GM23338 (cell line): ENCODE data around the gene MAMDC2. TPM values are rescaled to one million over a fixed set of nuclear protein-coding genes. Genes with fewer than 3 reads are reported as not detected.

Source experiments
- ATAC-seq: fragments of 200-7000 bp; cut with Tn5 transposase; 3 replicates; pipeline ENCODE4 v1.9.1; 2020
- DNase-seq: peaks from one replicate; pipeline ENCODE4 v3.0.0-alpha.2; 2015; ENCODE audit warnings: low spot score
- H2AFZ ChIP-seq: fragments of 200-600 bp; sonication (generic); 2 replicates; pipeline ENCODE4 v1.8.0; 2016; ENCODE audit warnings: antibody characterized with exemption, mild to moderate bottlenecking, moderate library complexity
- H3F3A ChIP-seq: fragments of 200-600 bp; sonication (generic); replicated peaks from 2 replicates; pipeline ENCODE4 v1.8.0; 2017; ENCODE audit warnings: antibody characterized with exemption, mixed run types, low read depth
- H3K27ac ChIP-seq: fragments of 200-600 bp; sonication (generic); 2 replicates; pipeline ENCODE4 v1.6.1; 2016; ENCODE audit warnings: low read depth
- H3K27me3 ChIP-seq: fragments of 200-600 bp; sonication (generic); 2 replicates; pipeline ENCODE4 v1.8.0; 2016; ENCODE audit warnings: mild to moderate bottlenecking, mixed run types, moderate library complexity; ENCODE audit not compliant: insufficient read depth
- H3K36me3 ChIP-seq: fragments of 200-600 bp; sonication (generic); 2 replicates; pipeline ENCODE4 v1.8.0; 2016; ENCODE audit warnings: mild to moderate bottlenecking; ENCODE audit not compliant: insufficient read depth
- H3K4me1 ChIP-seq: fragments of 200-600 bp; sonication (generic); 2 replicates; pipeline ENCODE4 v1.8.0; 2016; ENCODE audit warnings: mild to moderate bottlenecking, moderate library complexity; ENCODE audit not compliant: insufficient read depth
- H3K4me2 ChIP-seq: fragments of 200-600 bp; sonication (generic); 2 replicates; pipeline ENCODE4 v1.7.1; 2017; ENCODE audit warnings: mixed run types
- H3K4me3 ChIP-seq: fragments of 200-600 bp; sonication (generic); 2 replicates; pipeline ENCODE4 v1.6.1; 2016; ENCODE audit warnings: mixed run types
- H3K79me2 ChIP-seq: fragments of 200-600 bp; sonication (generic); replicated peaks from 2 replicates; pipeline ENCODE4 v1.8.0; 2017; ENCODE audit warnings: mild to moderate bottlenecking; ENCODE audit not compliant: insufficient read depth
- H3K9me2 ChIP-seq: fragments of 200-600 bp; sonication (generic); 2 replicates; pipeline ENCODE4 v1.8.0; 2017; ENCODE audit not compliant: insufficient read depth
- H4K20me1 ChIP-seq: fragments of 200-600 bp; sonication (generic); replicated peaks from 2 replicates; pipeline ENCODE4 v1.8.0; 2017; ENCODE audit warnings: mild to moderate bottlenecking; ENCODE audit not compliant: insufficient read depth
- H3K27ac Mint-ChIP-seq: 2 replicates; pipeline ENCODE4 v1.8.0; 2020; ENCODE audit warnings: inconsistent platforms, mild to moderate bottlenecking, moderate library complexity, mixed read lengths
- H3K27me3 Mint-ChIP-seq: 3 replicates; pipeline ENCODE4 v1.8.0; 2022; ENCODE audit warnings: low read depth, mild to moderate bottlenecking, moderate library complexity, mixed read lengths, inconsistent platforms; ENCODE audit not compliant: insufficient read depth, poor library complexity
- H3K36me3 Mint-ChIP-seq: 3 replicates; pipeline ENCODE4 v1.8.0; 2021; ENCODE audit warnings: low read depth, mild to moderate bottlenecking, inconsistent platforms, moderate library complexity, mixed read lengths
- H3K4me1 Mint-ChIP-seq: 3 replicates; pipeline ENCODE4 v1.8.0; 2020; ENCODE audit warnings: mild to moderate bottlenecking, inconsistent platforms, mixed read lengths
- H3K4me3 Mint-ChIP-seq: 3 replicates; pipeline ENCODE4 v1.8.0; 2021; ENCODE audit warnings: moderate library complexity, mild to moderate bottlenecking, inconsistent platforms, mixed read lengths
- H3K9me3 Mint-ChIP-seq: 3 replicates; pipeline ENCODE4 v1.8.0; 2020; ENCODE audit warnings: moderate library complexity, mild to moderate bottlenecking, inconsistent platforms, mixed read lengths
- EZH2 ChIP-seq: fragments of 200-600 bp; sonication (generic); IDR thresholded peaks from one replicate; pipeline ENCODE4 v1.8.0; 2017; ENCODE audit warnings: antibody characterized with exemption, mild to moderate bottlenecking, low read depth; ENCODE audit not compliant: unreplicated experiment
- EZH2phosphoT487 ChIP-seq: fragments of 200-600 bp; sonication (generic); IDR thresholded peaks from one replicate; pipeline ENCODE4 v1.8.1; 2018; ENCODE audit warnings: antibody characterized with exemption; ENCODE audit not compliant: unreplicated experiment
- JUNB ChIP-seq: IDR thresholded peaks from one replicate; pipeline ENCODE4 v1.6.1; 2016; ENCODE audit warnings: antibody characterized with exemption; ENCODE audit not compliant: unreplicated experiment
- NANOG ChIP-seq: IDR thresholded peaks from 2 replicates; pipeline ENCODE4 v1.6.1; 2016; ENCODE audit warnings: antibody characterized with exemption, borderline replicate concordance
- POLR2AphosphoS5 ChIP-seq: IDR thresholded peaks from 2 replicates; pipeline ENCODE4 v1.6.1; 2016; ENCODE audit warnings: antibody characterized with exemption, low read depth
- STAT1 ChIP-seq: IDR thresholded peaks from one replicate; pipeline ENCODE4 v1.6.1; 2016; ENCODE audit warnings: antibody characterized with exemption; ENCODE audit not compliant: unreplicated experiment
- ZNF114 ChIP-seq: fragments of 250-450 bp; sonication (Bioruptor Pico); IDR thresholded peaks from 2 replicates; pipeline ENCODE4 v1.5.0; 2020; ENCODE audit warnings: mild to moderate bottlenecking, moderate library complexity
- ZNF331 ChIP-seq: fragments of 250-450 bp; sonication (Bioruptor Pico); IDR thresholded peaks from 2 replicates; pipeline ENCODE4 v1.5.0; 2020; ENCODE audit warnings: low read depth, mild to moderate bottlenecking, moderate library complexity
- polyA plus RNA-seq: library from polyadenylated mRNA; unstranded; fragments of >200 nt; fragmentation: Nextera tagmentation; extraction: Ambion mirVana; gene quantifications from 2 replicates; pipeline ENCODE4 v1.2.1, GENCODE V29; 2016
- total RNA-seq: library from RNA; depleted of rRNA; stranded (reverse); fragments of >200 nt; shearing (Covaris generic); gene quantifications from 2 replicates; pipeline ENCODE4 v1.2.3, GENCODE V29; 2014
- TF ChIP-seq, protein P1 (sequence below): fragments of 250-450 bp; sonication (Bioruptor Pico); IDR thresholded peaks from 2 replicates; pipeline ENCODE4 v1.5.0; 2020; ENCODE audit warnings: mild to moderate bottlenecking, moderate library complexity
- TF ChIP-seq, protein P2 (sequence below): IDR thresholded peaks from 2 replicates; pipeline ENCODE4 v1.6.1; 2016; ENCODE audit warnings: antibody characterized with exemption
- TF ChIP-seq, protein P3 (sequence below), 2 experiments: fragments of 200-600 bp in 1 of 2; sonication (generic) in 1 of 2; conservative IDR thresholded peaks; 2 replicates each; pipeline versions ENCODE4 v1.5.1 to v1.6.1; 2016 to 2017; ENCODE audit warnings: antibody characterized with exemption in 2 of 2, low read depth in 2 of 2, mild to moderate bottlenecking in 2 of 2, moderate library complexity in 1 of 2

The MAMDC2 gene
- total and polyA plus RNA-seq, 2 experiments from 2014 or later, result 7.7 to 19.6 TPM

DNA sequence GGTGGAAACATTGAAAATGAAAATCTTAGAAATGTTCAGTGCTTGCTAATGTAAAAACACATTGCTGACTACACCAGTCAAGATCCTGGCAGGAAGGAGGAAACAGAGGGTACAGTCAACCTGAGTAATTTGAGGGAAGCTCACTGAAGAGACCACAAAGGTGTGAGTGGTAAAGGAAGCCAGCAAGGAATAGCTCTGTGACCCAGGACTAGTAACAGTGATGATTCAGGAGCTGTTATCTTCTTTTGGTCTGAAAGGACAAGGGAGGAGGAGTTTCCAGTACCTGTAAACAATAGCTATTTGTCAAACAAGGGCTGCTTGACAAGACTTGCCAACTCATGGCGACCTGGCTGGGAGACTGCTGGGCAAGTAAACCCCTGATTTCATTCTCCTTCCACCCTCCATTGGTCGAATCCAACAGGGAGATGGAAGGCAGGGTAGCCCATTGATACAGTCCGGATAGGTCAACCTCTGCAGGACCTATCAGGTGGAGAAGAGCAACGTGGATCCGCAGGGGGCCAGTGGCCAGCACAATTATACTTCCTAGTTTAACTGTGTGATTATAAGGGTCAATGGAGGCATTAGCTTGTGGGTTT is 68.1 kb downstream of the MAMDC2 start:
- Histone ChIP-seq H3K27me3 (no peaks in the 10 kb centered on the region), H3K36me3 (no peaks in the 10 kb centered on the region), H3K4me3 (no peak overlapping the region), H3K27ac (no peak overlapping the region), H4K20me1 (no peaks in the 10 kb centered on the region), H3F3A (no peaks in the 10 kb centered on the region), H3K79me2 (no peaks in the 10 kb centered on the region), H3K4me1 (peaks cover 30% of the 10 kb centered on the region), H3K9me2 (no peaks in the 10 kb centered on the region), H3K4me2 (no peak overlapping the region), H2AFZ (no peak overlapping the region)
- H3K36me3 Mint-ChIP-seq, result peaks cover 10% of the 10 kb centered on the region; the same call in 1 of the 3 replicates
- H3K27me3 Mint-ChIP-seq, result peaks cover 6% of the 10 kb centered on the region
- H3K27ac Mint-ChIP-seq, result no peak overlapping the region
- no peak for TF ChIP-seq ZNF114
- no peak overlapping the region for H3K4me3 Mint-ChIP-seq
- no peaks in the 10 kb centered on the region for H3K9me3 Mint-ChIP-seq
- DNase-seq (no peak), ATAC-seq (no peak)
- peaks cover 32% of the 10 kb centered on the region for H3K4me1 Mint-ChIP-seq

DNA sequence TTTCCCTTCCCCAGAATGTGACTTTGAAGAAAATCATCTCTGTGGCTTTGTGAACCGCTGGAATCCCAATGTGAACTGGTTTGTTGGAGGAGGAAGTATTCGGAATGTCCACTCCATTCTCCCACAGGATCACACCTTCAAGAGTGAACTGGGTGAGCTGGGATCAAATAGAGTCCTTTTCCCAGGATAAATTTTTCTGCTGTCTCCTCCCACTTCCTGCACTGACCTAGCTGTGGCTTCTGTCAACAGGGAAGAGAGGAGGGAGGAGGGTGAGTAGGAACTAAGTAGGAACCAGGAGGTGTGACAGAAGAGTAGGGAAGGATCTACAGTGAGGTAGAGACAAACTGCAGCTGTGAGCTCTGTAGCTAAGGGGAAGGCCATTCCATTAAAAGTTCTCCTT is 69.3 kb downstream of the MAMDC2 start:
- Histone ChIP-seq H2AFZ (no peak overlapping the region), H4K20me1 (no peaks in the 10 kb centered on the region), H3K4me3 (no peak overlapping the region), H3K27me3 (no peaks in the 10 kb centered on the region), H3K9me2 (no peaks in the 10 kb centered on the region), H3K79me2 (no peaks in the 10 kb centered on the region), H3K4me1 (peaks cover 30% of the 10 kb centered on the region), H3F3A (no peaks in the 10 kb centered on the region), H3K27ac (no peak overlapping the region), H3K4me2 (no peak overlapping the region), H3K36me3 (no peaks in the 10 kb centered on the region; the same call in 1 of the 2 replicates)
- no peak overlapping the region for H3K4me3 Mint-ChIP-seq
- peaks cover 16% of the 10 kb centered on the region; the same call in 2 of the 3 replicates for H3K36me3 Mint-ChIP-seq
- no peaks in the 10 kb centered on the region for H3K9me3 Mint-ChIP-seq
- no peak for ATAC-seq
- TF ChIP-seq NANOG (no peak), POLR2AphosphoS5 (no peak), ZNF331 (CRISPR knock-in tag) (no peak), ZNF114 (no peak), JUNB (no peak), EZH2 (no peak), EZH2phosphoT487 (no peak), STAT1 (no peak)
- TF ChIP-seq, protein P1, sequence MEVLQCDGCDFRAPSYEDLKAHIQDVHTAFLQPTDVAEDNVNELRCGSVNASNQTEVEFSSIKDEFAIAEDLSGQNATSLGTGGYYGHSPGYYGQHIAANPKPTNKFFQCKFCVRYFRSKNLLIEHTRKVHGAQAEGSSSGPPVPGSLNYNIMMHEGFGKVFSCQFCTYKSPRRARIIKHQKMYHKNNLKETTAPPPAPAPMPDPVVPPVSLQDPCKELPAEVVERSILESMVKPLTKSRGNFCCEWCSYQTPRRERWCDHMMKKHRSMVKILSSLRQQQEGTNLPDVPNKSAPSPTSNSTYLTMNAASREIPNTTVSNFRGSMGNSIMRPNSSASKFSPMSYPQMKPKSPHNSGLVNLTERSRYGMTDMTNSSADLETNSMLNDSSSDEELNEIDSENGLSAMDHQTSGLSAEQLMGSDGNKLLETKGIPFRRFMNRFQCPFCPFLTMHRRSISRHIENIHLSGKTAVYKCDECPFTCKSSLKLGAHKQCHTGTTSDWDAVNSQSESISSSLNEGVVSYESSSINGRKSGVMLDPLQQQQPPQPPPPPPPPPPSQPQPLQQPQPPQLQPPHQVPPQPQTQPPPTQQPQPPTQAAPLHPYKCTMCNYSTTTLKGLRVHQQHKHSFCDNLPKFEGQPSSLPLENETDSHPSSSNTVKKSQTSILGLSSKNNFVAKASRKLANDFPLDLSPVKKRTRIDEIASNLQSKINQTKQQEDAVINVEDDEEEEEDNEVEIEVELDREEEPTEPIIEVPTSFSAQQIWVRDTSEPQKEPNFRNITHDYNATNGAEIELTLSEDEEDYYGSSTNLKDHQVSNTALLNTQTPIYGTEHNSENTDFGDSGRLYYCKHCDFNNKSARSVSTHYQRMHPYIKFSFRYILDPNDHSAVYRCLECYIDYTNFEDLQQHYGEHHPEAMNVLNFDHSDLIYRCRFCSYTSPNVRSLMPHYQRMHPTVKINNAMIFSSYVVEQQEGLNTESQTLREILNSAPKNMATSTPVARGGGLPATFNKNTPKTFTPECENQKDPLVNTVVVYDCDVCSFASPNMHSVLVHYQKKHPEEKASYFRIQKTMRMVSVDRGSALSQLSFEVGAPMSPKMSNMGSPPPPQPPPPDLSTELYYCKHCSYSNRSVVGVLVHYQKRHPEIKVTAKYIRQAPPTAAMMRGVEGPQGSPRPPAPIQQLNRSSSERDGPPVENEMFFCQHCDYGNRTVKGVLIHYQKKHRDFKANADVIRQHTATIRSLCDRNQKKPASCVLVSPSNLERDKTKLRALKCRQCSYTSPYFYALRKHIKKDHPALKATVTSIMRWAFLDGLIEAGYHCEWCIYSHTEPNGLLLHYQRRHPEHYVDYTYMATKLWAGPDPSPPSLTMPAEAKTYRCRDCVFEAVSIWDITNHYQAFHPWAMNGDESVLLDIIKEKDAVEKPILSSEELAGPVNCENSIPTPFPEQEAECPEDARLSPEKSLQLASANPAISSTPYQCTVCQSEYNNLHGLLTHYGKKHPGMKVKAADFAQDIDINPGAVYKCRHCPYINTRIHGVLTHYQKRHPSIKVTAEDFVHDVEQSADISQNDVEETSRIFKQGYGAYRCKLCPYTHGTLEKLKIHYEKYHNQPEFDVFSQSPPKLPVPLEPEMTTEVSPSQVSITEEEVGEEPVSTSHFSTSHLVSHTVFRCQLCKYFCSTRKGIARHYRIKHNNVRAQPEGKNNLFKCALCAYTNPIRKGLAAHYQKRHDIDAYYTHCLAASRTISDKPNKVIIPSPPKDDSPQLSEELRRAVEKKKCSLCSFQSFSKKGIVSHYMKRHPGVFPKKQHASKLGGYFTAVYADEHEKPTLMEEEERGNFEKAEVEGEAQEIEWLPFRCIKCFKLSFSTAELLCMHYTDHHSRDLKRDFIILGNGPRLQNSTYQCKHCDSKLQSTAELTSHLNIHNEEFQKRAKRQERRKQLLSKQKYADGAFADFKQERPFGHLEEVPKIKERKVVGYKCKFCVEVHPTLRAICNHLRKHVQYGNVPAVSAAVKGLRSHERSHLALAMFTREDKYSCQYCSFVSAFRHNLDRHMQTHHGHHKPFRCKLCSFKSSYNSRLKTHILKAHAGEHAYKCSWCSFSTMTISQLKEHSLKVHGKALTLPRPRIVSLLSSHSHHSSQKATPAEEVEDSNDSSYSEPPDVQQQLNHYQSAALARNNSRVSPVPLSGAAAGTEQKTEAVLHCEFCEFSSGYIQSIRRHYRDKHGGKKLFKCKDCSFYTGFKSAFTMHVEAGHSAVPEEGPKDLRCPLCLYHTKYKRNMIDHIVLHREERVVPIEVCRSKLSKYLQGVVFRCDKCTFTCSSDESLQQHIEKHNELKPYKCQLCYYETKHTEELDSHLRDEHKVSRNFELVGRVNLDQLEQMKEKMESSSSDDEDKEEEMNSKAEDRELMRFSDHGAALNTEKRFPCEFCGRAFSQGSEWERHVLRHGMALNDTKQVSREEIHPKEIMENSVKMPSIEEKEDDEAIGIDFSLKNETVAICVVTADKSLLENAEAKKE (CRISPR knock-in tag), result no peak
- TF ChIP-seq, protein P2, sequence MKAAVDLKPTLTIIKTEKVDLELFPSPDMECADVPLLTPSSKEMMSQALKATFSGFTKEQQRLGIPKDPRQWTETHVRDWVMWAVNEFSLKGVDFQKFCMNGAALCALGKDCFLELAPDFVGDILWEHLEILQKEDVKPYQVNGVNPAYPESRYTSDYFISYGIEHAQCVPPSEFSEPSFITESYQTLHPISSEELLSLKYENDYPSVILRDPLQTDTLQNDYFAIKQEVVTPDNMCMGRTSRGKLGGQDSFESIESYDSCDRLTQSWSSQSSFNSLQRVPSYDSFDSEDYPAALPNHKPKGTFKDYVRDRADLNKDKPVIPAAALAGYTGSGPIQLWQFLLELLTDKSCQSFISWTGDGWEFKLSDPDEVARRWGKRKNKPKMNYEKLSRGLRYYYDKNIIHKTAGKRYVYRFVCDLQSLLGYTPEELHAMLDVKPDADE, result no peak
- TF ChIP-seq, protein P3, sequence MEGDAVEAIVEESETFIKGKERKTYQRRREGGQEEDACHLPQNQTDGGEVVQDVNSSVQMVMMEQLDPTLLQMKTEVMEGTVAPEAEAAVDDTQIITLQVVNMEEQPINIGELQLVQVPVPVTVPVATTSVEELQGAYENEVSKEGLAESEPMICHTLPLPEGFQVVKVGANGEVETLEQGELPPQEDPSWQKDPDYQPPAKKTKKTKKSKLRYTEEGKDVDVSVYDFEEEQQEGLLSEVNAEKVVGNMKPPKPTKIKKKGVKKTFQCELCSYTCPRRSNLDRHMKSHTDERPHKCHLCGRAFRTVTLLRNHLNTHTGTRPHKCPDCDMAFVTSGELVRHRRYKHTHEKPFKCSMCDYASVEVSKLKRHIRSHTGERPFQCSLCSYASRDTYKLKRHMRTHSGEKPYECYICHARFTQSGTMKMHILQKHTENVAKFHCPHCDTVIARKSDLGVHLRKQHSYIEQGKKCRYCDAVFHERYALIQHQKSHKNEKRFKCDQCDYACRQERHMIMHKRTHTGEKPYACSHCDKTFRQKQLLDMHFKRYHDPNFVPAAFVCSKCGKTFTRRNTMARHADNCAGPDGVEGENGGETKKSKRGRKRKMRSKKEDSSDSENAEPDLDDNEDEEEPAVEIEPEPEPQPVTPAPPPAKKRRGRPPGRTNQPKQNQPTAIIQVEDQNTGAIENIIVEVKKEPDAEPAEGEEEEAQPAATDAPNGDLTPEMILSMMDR (conservative IDR thresholded peaks at IDR 0.05; ENCODE audit: low read depth in 2 of 2), result no peak
- no peak overlapping the region for H3K27ac Mint-ChIP-seq
- H3K27me3 Mint-ChIP-seq, result peaks cover 6% of the 10 kb centered on the region
- peaks cover 35% of the 10 kb centered on the region for H3K4me1 Mint-ChIP-seq
- DNase-seq, result no peak
